Measurements from ENCODE around the gene PDZD4.

PDZD4 gene, protein sequence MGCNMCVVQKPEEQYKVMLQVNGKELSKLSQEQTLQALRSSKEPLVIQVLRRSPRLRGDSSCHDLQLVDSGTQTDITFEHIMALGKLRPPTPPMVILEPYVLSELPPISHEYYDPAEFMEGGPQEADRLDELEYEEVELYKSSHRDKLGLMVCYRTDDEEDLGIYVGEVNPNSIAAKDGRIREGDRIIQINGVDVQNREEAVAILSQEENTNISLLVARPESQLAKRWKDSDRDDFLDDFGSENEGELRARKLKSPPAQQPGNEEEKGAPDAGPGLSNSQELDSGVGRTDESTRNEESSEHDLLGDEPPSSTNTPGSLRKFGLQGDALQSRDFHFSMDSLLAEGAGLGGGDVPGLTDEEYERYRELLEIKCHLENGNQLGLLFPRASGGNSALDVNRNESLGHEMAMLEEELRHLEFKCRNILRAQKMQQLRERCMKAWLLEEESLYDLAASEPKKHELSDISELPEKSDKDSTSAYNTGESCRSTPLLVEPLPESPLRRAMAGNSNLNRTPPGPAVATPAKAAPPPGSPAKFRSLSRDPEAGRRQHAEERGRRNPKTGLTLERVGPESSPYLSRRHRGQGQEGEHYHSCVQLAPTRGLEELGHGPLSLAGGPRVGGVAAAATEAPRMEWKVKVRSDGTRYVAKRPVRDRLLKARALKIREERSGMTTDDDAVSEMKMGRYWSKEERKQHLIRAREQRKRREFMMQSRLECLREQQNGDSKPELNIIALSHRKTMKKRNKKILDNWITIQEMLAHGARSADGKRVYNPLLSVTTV

DNA sequence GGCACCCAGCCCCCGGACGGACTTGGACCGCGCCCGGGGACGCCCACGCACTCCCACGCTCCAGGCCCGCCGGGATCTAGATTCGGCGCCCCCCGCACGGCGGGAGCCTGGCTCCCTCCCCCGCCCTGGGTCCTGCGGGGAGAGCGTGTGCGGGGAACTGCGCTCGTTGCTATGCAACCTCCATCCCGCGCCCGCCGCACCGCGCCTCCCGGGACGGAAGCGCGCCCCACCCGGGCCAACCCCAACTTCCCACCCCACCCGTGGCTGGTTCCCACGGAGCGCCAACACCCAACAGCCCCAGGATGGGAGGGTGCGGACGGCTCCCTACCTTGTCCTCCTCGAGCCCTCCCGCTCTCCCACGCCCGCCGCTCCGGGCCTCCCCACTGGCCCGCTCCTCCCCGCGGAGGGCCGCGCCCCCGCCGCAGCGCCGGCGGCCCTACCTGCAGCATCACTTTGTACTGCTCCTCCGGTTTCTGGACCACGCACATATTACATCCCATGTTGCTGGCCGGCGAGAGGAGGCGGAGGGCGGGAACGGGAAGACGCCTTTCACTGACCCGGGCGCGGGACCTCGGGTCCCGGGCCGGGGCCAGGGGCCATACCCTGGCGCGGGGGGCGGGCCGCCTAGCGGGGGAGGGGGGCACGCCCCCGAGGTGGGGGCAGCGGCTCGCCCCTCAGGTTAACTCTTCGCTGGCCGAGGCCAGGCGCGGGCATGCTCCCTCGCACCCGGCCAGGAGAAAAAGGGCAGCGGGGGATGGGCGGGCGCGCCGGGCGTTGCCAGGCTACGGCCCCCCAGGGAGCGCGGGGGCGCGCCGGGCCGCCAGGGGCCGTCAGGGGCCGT, at the start of gene PDZD4:
Gene PDZD4, minus strand, starts transcription at position 746 of the 841 bp plus-strand sequence. Its CDS starts 246 bp downstream, at position 500.
- DNase-seq, result peak in 1 of 2 experiments; percentile 34

DNA sequence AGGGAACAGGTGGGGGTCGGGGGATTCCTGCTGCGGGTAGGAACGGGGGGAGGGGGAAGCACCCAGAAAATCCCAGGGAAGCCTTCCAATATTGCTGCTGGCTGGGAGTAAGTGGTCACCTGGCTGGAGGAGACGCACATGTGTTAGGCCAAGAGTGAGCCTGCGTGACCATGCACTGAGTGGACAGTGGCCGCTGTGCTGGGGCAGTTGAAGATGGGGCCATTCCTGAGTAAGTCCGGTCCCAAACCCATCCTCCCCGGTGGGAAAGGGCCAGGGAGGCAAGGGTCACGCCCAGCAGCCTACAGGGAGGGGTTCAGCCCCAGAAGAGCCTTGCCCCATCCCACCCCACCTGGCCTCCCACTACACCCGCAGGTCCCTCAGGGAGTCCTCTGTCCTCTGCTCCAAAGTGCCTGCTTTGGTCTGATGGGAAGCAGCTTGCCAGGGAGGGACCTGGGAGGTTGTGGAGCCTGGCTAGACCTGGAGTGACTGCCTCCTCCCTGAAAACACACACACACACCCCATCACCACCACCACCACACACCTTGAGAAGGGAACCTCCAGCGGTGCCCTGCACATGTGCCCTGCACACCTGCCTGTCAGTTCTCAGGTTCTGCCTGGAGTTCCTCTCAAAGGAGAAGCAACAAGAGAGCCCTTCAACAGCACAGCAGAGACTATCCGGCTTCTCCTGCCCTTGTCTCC, 49.5 kb upstream of the PDZD4 start:
- DNase-seq, result no peak

DNA sequence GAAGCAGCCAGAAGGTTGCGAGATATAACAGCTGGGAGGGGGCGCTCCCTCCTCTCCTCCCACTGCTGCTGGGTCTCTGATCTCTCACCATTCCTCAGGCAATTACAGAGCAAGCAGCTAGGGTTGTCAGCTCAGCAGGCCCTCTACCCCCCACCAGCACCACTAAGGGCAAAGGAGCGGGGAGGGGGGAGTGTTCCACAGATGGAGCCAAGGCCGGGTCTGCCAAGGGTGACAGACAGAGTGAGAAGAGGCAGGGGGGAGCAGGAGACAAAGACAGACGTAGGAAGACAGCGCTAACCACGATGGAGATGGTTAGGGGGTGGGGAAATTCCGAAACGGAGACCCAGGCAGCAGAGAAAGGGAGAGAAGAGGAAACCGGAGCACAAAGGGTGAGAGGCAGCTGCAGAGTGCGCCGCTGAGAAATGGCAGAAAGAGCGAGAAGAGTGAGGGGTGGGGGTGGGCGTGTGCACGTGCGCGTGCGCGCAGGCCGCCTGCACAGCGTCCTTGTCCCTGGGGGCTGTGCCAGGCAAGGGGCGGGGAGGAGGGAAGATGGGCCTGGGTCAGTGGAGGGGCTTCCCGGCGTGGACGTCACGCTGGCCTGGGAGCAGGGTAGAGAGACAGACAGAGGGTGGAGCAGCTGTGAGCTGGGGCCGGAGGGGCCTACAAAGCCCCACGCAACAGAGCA, 48.8 kb upstream of the PDZD4 start:
- DNase-seq, result no peak

DNA sequence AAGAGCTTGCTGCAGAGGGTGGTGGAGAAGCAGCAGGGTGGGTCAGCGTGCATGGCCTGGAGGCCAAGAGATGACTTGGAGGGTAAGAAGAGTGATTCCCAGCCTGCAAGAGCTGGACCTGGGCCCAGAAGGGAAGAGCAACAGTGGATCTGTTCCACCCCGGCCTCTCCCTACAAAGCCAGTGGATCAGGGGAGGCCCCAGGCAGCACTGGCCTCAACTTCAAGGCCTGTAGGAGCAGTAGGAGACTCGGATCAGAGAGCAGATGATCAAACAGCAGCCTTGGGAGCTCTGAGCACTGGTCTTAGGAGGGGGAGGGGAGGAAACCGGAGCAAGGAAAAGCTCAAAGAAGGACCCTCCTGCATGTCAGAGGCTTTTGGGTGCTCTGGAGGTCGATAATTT, 48.0 kb upstream of the PDZD4 start:
- no peak for DNase-seq

DNA sequence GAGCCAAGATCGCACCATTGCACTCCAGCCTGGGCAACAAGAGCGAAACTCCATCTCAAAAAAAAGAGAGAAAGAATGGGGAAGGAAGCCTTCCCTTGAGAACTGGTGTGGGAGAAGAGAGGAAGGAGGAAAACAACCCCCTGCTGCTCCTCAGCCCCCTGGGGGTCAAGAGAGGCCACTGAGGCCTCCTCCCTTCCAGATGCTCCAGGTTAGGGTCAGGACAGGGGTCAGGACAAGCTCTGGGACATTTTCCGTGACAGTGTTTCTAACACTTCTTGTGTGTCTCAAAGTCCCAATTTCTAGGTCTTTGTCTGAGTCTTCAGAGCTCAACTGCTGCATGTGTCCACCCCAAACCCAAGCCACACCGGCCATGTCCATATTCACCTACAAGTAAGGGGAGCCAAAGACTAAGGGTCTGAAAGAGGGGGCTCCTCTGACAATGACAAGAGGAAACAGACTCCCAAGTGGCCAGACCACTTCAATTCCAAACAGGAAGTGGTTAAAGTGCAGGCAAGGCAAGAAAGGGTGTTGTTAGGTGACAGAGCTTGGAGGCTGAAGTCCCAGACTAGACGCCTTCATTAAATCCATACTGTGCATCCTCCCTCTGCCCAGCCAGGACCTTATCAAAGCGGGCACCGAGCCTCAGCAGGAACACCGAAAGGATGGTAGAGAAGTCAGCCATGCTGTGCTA, 47.4 kb upstream of the PDZD4 start:
- no peak for DNase-seq

DNA sequence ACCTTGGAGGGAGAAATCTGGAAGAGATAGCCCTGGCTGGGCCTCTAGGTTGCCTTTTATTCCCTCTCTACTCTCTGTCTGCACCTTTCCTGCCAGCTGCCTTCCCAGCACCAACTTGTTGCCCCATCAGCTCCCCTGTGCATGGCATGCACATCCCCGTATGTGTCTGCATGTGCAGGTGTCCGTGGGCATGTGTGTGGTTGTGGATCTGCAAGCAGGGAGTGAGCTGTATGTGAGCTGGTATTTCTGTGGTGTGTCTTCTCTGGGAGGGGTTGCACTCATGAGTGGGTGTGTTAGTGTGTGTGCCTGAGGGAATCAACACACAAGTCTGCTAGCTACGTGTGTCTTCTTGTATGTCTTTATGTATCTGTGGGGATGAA, 45.8 kb upstream of the PDZD4 start:
- DNase-seq, result no peak

DNA sequence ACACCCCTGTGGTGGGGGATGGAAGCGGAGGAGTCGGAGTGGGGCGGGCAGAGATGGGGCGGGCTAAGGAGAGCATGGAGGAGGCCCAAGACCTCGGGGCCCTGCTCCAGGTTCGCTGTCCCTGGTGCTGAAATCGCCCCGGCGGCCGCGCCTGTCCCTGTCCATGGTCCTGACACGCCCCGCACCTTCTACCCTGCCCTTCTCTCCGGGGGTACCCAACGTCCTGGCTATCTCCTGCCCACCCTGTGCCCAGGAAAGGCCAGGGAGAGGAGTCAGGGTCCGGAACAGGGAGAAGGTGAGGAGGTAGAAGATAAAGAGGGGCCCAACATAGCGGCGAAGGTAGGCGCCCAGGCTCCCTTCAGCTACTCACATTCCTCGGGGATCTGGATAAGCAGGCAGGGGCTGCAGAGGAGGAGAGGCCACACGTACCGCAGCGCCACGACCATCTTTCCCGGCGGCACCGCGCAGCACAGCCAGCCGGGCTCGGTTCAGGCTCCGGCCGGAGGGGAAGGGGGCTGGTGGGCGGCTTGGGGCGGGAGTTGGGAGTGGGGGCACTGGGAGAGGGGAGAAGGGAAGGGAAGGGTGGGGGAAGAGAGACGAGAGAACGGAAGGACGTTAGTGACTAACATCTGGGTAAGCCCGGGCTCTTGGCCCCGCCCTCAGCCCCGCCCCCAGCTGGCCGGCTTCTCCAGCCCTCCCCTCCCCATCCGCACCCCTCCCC, 45.2 kb upstream of the PDZD4 start:
- peak in 1 of 2 experiments; percentile 21 for DNase-seq

DNA sequence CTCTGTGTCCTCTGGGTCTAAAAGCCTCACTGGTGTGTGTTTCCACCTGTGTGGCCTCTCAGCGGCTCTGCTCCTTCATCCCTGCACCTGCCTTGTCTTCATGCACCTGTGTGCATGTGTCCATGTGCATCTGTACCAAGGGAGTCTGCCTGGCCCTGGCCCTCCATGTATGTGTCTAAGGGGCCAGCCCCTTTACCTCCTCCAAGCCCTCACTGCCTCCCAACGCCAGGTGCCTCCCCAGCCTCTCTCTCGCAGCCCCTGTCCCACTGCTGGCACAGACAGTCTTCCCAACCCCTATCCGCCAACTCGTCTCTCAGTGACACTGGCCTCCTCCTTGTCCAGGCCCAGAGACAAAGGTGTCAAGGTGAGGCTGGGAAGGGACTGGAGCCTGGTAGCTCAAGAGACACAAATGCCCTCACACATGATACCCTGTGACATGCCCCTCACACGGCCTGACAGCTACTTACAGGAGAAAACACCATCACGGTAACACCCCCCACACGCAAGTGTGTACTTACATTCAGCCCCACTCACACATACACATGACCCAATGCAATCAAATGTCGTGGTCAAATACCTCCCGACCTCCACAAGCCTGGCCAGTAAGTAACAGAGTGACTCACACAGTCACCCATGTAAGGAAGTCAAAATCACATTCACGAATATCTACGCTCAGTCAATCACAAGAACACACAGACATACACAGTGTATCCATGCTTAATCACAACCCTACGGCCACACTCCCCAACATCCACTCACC, 44.2 kb upstream of the PDZD4 start:
- DNase-seq, result no peak

DNA sequence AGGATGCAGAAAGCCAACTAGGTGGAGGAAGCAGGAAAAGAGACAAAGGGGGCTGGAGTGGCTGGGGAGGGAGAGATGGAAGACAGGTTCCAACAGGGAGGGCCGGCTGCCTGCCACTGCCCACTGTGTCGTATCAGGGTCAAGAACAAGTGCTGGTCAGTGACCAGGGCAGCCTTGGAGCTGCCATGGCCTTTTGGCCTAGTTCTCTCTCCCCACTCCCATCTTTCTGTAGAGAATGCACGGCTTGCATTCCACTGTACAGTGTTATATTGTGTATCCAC, 43.7 kb upstream of the PDZD4 start:
- no peak for DNase-seq

DNA sequence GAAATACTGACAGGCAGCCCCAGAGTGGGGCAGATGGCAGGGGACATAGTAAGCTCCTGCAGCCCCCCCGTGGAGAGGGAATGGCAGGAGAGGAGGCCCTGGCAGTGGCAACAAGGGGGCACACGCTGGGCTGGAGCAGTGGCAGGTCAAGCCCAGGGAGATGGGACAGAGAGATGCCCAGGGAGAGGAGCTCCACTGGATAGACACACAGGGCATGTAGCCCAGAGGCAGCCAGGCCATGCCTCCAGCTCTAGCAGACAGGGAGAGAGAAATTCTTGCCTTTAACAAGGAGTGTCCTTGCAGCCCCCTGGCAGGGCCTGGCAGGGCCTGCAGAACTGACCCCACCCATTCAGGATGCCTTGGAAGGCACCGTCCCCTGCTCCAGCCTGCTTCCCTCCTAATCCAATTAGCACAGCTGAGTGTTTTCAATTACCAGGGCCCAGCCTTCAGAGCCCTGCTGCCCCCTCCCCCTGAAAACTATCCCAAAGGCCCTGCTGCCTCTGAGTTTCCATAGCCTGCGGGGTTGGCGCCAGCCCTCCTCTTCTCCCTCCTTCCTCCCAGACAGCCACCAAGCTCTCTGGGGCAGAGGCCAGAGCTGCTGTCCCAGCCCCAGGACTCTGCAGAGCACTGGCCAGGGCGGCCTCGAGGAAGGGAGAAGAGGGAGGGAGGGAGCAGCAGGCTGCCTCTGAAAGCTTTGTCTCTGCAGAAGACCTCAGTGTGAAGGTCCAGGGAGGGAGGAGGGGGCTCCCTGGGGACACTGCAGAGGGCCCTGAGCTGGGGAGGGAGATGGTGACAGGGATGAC, 43.1 kb upstream of the PDZD4 start:
- no peak for DNase-seq

DNA sequence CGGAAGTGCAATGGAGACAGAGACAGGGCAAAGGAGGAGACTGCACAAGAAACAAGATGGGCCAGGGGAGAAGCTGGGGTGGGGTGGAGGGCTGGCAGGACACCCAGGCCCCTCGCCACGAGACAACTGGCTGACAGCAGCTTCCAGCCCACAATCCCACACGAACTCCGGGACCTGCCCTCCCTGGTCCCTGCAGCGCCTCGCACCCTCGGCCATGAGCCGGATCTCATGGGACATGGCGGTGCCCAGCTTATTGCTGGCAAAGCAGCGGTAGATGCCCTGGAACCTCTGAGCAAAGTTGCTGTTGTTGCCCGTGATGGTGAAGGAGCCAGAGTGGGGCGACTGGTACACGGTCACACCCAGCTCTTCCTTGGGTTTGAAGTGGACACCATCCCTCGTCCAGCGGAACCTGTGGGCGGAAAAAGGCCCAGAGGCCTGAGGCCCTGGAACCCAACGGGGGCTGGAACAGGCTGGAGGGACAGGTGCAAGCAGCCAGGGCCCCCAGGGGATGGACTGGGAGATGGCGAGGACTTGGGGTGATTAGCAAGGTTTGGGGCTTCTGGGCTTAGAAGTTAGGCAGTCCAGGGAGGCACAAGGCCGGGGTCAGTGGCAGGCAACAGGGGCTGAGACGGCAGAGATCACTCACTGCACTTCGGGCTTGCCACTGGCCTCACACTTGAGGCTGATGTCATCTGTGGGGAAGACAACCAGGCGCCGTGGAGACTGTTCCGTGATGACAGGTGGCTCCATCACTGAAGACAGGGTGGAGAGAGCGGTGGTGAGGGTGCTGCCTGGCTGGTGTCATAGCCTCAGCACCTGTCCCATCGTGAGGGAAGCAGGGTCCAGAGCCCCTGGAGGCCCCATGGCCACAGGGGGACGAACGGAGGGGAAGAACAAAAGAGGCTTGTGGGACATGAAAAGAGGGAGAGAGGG, 41.9 kb upstream of the PDZD4 start:
- DNase-seq, result no peak

DNA sequence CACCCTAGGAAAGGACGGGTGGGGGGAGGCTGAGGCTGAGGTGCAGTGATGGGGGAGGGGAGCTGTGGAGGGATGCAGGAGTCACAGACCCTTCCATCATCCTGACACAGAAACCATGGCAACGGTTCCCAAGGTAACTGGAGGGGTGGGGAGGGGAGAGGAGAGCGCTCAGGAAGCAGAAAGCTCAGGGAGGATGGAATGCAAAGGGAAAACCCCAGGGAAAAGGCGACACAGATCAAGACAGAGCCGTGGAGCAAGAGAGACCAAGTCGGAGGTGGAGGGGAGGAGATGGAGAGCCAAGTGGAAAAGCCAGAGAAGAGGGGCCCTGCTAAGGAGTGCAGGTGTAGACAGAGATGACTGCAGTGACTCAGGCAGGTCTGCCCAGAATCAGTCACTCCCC, 41.1 kb upstream of the PDZD4 start:
- no peak for DNase-seq

DNA sequence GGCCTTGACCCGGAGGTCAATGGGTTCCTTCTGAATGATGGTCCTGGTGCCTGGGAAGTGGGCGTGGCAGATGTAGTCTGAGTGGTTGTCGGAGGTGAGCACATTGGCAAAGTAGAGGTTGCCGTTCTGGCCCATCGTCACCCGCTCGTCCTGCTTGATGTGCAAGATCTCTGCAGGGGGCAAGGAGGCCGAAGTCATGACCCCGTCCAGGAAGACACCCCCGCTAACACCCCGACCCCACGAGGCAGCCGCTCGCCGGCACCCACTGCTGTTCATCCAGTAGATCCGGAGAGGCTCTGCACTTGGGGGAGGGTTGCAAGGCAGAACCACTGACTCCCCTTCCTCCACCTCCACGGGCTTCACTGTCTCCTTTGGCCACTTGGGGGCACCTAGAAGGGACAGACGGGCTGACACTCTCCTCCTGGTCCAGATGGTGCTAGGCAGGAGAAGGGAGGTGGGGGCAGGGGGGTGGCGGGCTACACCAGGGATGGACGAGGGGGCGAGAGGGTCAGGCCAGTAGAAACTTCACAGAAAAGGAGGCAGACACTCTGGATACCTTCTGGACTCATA, 40.5 kb upstream of the PDZD4 start:
- no peak for DNase-seq

DNA sequence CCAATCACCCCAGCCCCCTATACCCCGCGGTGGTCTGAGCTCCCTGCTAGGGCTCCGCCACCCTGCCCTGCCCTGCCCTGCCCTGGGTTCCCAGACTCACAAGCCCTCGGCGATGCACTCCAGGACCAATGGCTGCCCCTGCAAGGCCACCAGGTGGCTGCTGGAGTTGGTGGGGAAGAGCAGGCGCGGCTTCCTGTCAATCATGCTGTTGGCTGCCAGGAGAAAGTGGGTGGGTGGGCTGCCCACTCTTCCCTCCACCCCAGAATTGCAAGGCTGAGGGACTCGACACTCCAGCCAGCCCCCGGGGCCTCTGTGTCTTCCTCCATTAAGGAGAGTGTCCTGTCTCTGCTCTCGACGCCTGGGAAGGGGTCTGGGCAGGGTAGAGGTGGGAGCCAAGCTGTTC, 39.9 kb upstream of the PDZD4 start:
- DNase-seq, result no peak

DNA sequence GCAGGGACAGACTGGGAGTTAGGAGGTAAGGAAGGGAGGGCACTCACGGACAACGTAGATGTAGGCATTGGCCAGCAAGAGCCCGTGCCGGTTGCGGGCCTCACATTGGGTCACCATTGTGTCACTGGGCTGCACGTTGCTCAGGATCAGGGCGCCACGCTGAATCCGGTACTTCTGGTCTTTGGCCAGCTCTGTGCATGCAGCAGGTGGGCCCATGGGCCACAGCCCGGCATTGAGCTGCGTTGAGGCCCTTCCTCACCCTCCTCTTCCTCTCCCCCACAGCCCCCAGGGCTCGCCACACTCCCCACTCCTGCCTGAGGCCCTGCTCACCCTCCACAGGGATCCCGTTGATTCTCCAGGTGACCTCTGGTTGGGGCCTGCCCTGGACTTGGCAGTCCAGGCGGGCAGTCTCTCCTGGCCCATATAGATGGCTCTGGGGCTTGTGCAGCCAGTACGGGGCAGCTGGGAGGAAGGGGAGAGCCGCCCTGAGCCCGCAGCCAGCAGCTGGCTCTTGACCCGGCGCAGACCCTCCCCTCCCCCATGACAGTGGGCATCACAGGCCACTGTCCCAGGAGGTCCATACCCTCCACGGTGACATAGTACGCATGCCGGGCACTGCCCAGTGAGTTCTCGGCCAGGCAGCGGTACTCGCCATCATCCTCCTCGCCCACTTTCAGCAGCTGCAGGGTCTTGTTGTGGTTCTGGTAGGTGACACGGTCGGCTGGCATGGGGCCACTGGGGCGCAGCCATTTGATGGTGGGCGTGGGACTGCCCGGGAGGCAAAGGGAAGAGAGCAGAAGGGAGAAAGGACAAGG, 39.3 kb upstream of the PDZD4 start:
- DNase-seq, result no peak

DNA sequence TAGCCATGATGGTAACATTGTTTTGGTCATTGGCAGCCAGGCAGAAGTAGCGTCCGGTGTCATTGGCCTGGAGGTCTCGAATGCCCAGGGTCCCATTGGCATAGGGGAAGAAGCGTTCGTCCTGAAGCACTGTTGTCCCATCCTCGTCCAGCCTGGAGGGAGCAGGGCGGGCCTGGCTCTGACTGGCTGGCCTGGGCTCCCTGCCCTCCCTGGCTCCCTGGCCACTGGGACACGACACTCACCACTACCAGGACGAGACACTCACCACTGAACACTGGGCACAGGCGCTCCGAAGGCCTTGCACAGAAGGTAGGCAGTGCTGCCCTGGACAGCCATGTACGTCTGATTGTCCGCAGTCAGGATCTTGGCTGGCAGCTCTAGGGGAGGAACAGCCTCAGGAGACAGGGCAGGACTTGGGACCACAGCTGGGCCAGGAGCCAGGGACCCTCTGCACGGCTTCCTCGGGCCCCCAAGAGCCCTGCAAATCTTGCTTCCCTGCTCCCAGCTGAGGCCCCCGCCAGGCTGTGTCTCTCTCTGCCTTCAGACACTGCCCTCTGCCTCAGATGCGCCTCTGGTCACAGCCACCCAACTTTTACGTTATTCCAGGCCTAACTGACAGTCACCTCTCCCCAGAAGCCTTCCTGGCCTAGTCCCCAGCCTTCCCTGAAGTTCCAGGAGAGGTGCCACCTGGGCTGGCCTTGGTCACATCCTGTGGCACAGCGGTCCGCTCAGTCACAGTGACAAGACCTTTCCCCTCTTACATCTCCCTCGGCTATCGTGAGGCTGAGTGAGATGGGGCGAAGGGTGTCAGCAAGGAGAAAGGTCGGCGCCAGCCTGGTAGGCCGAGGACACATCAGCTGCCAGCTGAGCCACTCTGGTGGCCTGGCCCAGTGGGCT, 38.5 kb upstream of the PDZD4 start:
- no peak for DNase-seq

Measured in NCI-H1930 (cell line).